Measurements from ENCODE around the gene ID3. TPM values are rescaled to one million over a fixed set of nuclear protein-coding genes. Genes with fewer than 3 reads are reported as not detected.

Gene ID3
- total and polyA plus RNA-seq, 9 of the 15 experiments (the other 6 are each of a cell fraction or from before 2014, with no cell fraction given) = 6.8 to 59.8 (median 23.5) TPM

DNA sequence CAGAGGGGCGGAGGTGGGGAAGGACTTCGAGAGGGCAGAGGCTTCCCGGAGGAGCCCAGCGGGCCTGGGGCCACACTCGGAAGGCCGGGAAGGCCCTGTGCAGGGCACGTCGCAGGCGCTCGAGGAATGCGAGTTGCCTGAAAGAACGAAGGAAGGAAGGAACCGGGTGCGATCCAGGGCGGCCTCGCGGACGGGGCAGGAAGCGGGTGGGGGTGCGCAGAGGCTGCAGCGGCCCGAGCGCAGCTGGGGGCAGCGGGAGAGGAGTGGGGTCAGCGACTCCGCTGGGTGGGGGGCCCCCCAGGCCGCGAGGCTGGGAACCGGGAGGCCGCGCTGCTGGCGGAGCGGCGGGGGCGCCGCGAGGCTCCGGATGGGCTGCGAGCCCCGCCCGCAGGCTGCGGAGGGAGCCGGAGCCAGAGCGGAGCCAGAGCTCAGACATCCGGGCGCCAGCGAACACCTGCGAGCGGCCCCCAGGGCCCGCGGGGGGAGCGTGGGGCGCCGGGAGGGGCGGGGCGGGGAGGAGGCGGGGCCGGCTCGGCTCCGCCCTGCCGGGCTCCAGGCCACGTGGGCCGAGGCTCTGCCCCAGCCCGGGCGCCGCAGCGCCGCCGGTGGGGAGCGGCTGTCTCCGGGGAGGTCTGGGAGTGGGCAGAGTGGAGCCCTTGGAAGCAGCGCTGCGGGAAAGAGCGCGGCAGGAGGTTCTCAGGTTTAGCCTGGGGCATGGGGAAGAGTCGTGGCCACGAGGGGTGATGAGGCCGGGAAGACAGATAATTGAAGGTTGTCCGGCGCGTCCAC lies 4.6 kb downstream of the ID3 start (continued):
- 0 out of 2 replicates have a peak, but pooled peaks have one; percentile 21 for TF ChIP-seq GABPB1 (CRISPR knock-in tag; IDR thresholded peaks at IDR 0.05)
- TF ChIP-seq MYNN (IDR thresholded peaks at IDR 0.05) = no peak
- no peak for TF ChIP-seq MYNN (CRISPR knock-in tag; IDR thresholded peaks at IDR 0.05)
- no peak for TF ChIP-seq ZNF431 (CRISPR knock-in tag; IDR thresholded peaks at IDR 0.05)
- 0 out of 4 replicates have a peak, but pooled peaks of 1 of the 2 experiments have one; percentile 1 for TF ChIP-seq ZMIZ1 (IDR thresholded peaks at IDR 0.05; ENCODE audit: low read depth in 2 of 2, low read length in 2 of 2)
- no peak for TF ChIP-seq FOXO4 (CRISPR knock-in tag; IDR thresholded peaks at IDR 0.05)
- no peak for TF ChIP-seq EHMT2 (IDR thresholded peaks at IDR 0.05)
- TF ChIP-seq ARNT (IDR thresholded peaks at IDR 0.05) = no peak
- TF ChIP-seq ZNF57 (CRISPR knock-in tag; IDR thresholded peaks at IDR 0.05) = no peak
- TF ChIP-seq PTBP1 (IDR thresholded peaks at IDR 0.05; ENCODE audit: low read depth, low read length) = no peak
- no peak for TF ChIP-seq ZNF347 (CRISPR knock-in tag; IDR thresholded peaks at IDR 0.05; ENCODE audit: low read depth)
- TF ChIP-seq EZH2 (IDR thresholded peaks at IDR 0.05; ENCODE audit: borderline replicate concordance, low read depth, low read length) = no peak
- peak; percentile 75; the same call in 1 of the 2 replicates for TF ChIP-seq PHF8 (IDR thresholded peaks at IDR 0.05; ENCODE audit: borderline replicate concordance, low read length)
- no peak for TF ChIP-seq HSF4 (CRISPR knock-in tag; IDR thresholded peaks at IDR 0.05; ENCODE audit: borderline replicate concordance)
- TF ChIP-seq SNAPC5 (CRISPR knock-in tag; IDR thresholded peaks at IDR 0.05) = no peak
- TF ChIP-seq ATF1 (CRISPR knock-in tag; IDR thresholded peaks at IDR 0.05) = no peak
- TF ChIP-seq ATF1 (tag; IDR thresholded peaks at IDR 0.05) = no peak
- peak; percentile 92 for TF ChIP-seq ETS1 (conservative IDR thresholded peaks at IDR 0.05; ENCODE audit: control insufficient read depth, low read depth, low read length)
- no peak for TF ChIP-seq BRCA1 (IDR thresholded peaks at IDR 0.05)
- TF ChIP-seq BRCA1 (CRISPR knock-in tag; IDR thresholded peaks at IDR 0.05) = no peak
- TF ChIP-seq ZFP30 (CRISPR knock-in tag; IDR thresholded peaks at IDR 0.05; ENCODE audit: borderline replicate concordance) = no peak
- no peak for TF ChIP-seq SRSF1 (IDR thresholded peaks at IDR 0.05; ENCODE audit: low read depth, low read length)
- TF ChIP-seq CHD2 (IDR thresholded peaks at IDR 0.05; ENCODE audit: low read depth, low read length) = no peak
- TF ChIP-seq KLF13 (tag; IDR thresholded peaks at IDR 0.05; ENCODE audit: borderline replicate concordance, low read depth) = no peak
- TF ChIP-seq MAFF (IDR thresholded peaks at IDR 0.05; ENCODE audit: low read length) = no peak
